HCT116 (cell line): ENCODE data around the gene LUZP2. TPM values are rescaled to one million over a fixed set of nuclear protein-coding genes. Genes with fewer than 3 reads are reported as not detected.

Experiments used
- ATAC-seq: fragments of 200-7000 bp; cut with Tn5 transposase; 2 replicates; pipeline ENCODE4 v1.9.1; 2020; ENCODE audit warnings: mild to moderate bottlenecking, moderate library complexity
- BruUV-seq: library from RNA; stranded (reverse); fragments of 400-500 nt; replicated peaks from 2 replicates; lab custom pipeline; 2021; lab: Mats Ljungman, UMichigan
- CTCF ChIA-PET: fragments of 300-600 bp; sonication (Branson Sonifier 250); formaldehyde crosslinking; loops from one replicate; lab custom pipeline; 2021; ENCODE audit warnings: antibody characterized with exemption; lab: Charles Lee
- POLR2A ChIA-PET: fragments of 300-600, 350-600 bp; sonication (Branson Sonifier 250); formaldehyde crosslinking; loops from one replicate; lab custom pipeline; 2021; ENCODE audit warnings: antibody characterized with exemption; lab: Charles Lee
- RAD21 ChIA-PET, 2 experiments: fragments of 300-600 bp; sonication (Branson Sonifier 250); formaldehyde crosslinking; loops; one replicate each; lab custom pipeline; 2023; ENCODE audit warnings: low total read pairs in 2 of 2; ENCODE audit not compliant: uncharacterized antibody in 2 of 2, unreplicated experiment in 2 of 2, low non-redundant PET in 1 of 2; lab: Charles Lee
- DNase-seq: peaks from one replicate; pipeline ENCODE4 v3.0.0-alpha.2; 2010; ENCODE audit warnings: low read depth, low spot score
- H2AFZ ChIP-seq: fragments of 200-600 bp; shearing (Covaris generic), sonication (generic); 2 replicates; pipeline ENCODE4 v1.6.1; 2017; ENCODE audit warnings: low read depth, mixed run types, mixed read lengths, antibody characterized with exemption, low read length; ENCODE audit not compliant: poor library complexity, severe bottlenecking
- H3K27ac ChIP-seq: 2 replicates; pipeline ENCODE4 v1.5.1; 2012; ENCODE audit warnings: low read depth, low read length
- H3K27me3 ChIP-seq: fragments of 200-600 bp; sonication (generic); 2 replicates; pipeline ENCODE4 v1.6.1; 2016; ENCODE audit warnings: mixed run types, low read length, mixed read lengths; ENCODE audit not compliant: insufficient read depth
- H3K36me3 ChIP-seq, 2 experiments: fragments of 200-500 bp in 1 of 2; fragments of 200-600 bp in 1 of 2; sonication (Bioruptor generic) in 1 of 2; sonication (generic) in 1 of 2; 2 replicates each; pipeline versions ENCODE4 v1.5.1 to v1.6.1; 2014 to 2016; ENCODE audit warnings: low read length in 2 of 2, inconsistent platforms in 1 of 2, mixed read lengths in 1 of 2, mixed run types in 1 of 2; ENCODE audit not compliant: insufficient read depth in 2 of 2, control insufficient read depth in 1 of 2
- H3K4me1 ChIP-seq, 2 experiments: fragments of 200-600 bp in 1 of 2; sonication (generic) in 1 of 2; 2 replicates each; pipeline versions ENCODE4 v1.5.1 to v1.6.1; 2012 to 2017; ENCODE audit warnings: low read length in 2 of 2, inconsistent platforms in 1 of 2, mild to moderate bottlenecking in 1 of 2, mixed read lengths in 1 of 2, mixed run types in 1 of 2, moderate library complexity in 1 of 2; ENCODE audit not compliant: insufficient read depth in 2 of 2, control insufficient read depth in 1 of 2
- H3K4me2 ChIP-seq: fragments of 200-600 bp; sonication (generic); 2 replicates; pipeline ENCODE4 v1.6.1; 2017; ENCODE audit warnings: mixed run types, low read length, mixed read lengths
- H3K4me3 ChIP-seq, 2 experiments: fragments of 200-600 bp in 1 of 2; sonication (generic) in 1 of 2; replicated peaks in 1 of 2; 2 replicates each; pipeline ENCODE4 v1.5.1; 2011 to 2016; ENCODE audit warnings: low read length in 2 of 2, control low read depth in 1 of 2, low read depth in 1 of 2, mild to moderate bottlenecking in 1 of 2, mixed read lengths in 1 of 2, mixed run types in 1 of 2
- H3K79me2 ChIP-seq: fragments of 200-600 bp; sonication (generic); 2 replicates; pipeline ENCODE4 v1.6.1; 2017; ENCODE audit warnings: mild to moderate bottlenecking, mixed run types, low read length, moderate library complexity, mixed read lengths; ENCODE audit not compliant: insufficient read depth
- H3K9ac ChIP-seq: fragments of 200-600 bp; sonication (generic); 2 replicates; pipeline ENCODE4 v1.6.1; 2016; ENCODE audit warnings: low read length, mixed read lengths
- H3K9me2 ChIP-seq: fragments of 200-600 bp; sonication (generic), shearing (Covaris generic); 2 replicates; pipeline ENCODE4 v1.6.1; 2017; ENCODE audit warnings: mixed run types, mild to moderate bottlenecking, moderate library complexity; ENCODE audit not compliant: insufficient read depth
- H3K9me3 ChIP-seq, 2 experiments: fragments of 200-500 bp in 1 of 2; fragments of 200-600 bp in 1 of 2; sonication (Bioruptor generic) in 1 of 2; sonication (generic) in 1 of 2; 2 replicates each; pipeline ENCODE4 v1.6.1; 2014 to 2017; ENCODE audit warnings: low read length in 2 of 2, mixed read lengths in 2 of 2, inconsistent platforms in 1 of 2, low read depth in 1 of 2, mild to moderate bottlenecking in 1 of 2, mixed run types in 1 of 2, moderate library complexity in 1 of 2; ENCODE audit not compliant: control insufficient read depth in 1 of 2, insufficient read depth in 1 of 2
- H4K20me1 ChIP-seq: fragments of 200-600 bp; sonication (generic), shearing (Covaris generic); 2 replicates; pipeline ENCODE4 v1.6.1; 2017; ENCODE audit warnings: mixed run types, mild to moderate bottlenecking, moderate library complexity; ENCODE audit not compliant: insufficient read depth
- CEBPB ChIP-seq: IDR thresholded peaks from 2 replicates; pipeline ENCODE4 v1.6.1; 2012; ENCODE audit warnings: low read depth
- ELF1 ChIP-seq: IDR thresholded peaks from 2 replicates; pipeline ENCODE4 v1.6.1; 2012; ENCODE audit warnings: low read depth, borderline replicate concordance
- EZH2 ChIP-seq: fragments of 200-600 bp; sonication (generic); IDR thresholded peaks from 2 replicates; pipeline ENCODE4 v1.6.1; 2017; ENCODE audit warnings: antibody characterized with exemption, mixed run types
- EZH2phosphoT487 ChIP-seq: fragments of 200-600 bp; IDR thresholded peaks from 2 replicates; pipeline ENCODE4 v1.6.1; 2018; ENCODE audit warnings: antibody characterized with exemption, borderline replicate concordance
- FOSL1 ChIP-seq: IDR thresholded peaks from 2 replicates; pipeline ENCODE4 v1.6.1; 2012; ENCODE audit warnings: low read depth
- JUND ChIP-seq: IDR thresholded peaks from 2 replicates; pipeline ENCODE4 v1.6.1; 2012
- POLR2AphosphoS5 ChIP-seq: IDR thresholded peaks from 2 replicates; pipeline ENCODE4 v1.6.1; 2011; ENCODE audit warnings: mild to moderate bottlenecking, low read depth, low read length, moderate library complexity
- REST ChIP-seq: IDR thresholded peaks from 2 replicates; pipeline ENCODE4 v1.6.1; 2012; ENCODE audit warnings: low read depth
- SIN3A ChIP-seq: IDR thresholded peaks from 2 replicates; pipeline ENCODE4 v1.6.1; 2012; ENCODE audit warnings: low read depth
- SP1 ChIP-seq: IDR thresholded peaks from 2 replicates; pipeline ENCODE4 v1.6.1; 2012; ENCODE audit warnings: low read depth
- SRF ChIP-seq: IDR thresholded peaks from 2 replicates; pipeline ENCODE4 v1.6.1; 2012; ENCODE audit warnings: low read depth
- TCF7L2 ChIP-seq: IDR thresholded peaks from 2 replicates; pipeline ENCODE4 v1.7.0; 2011; ENCODE audit warnings: borderline replicate concordance, inconsistent platforms; ENCODE audit not compliant: insufficient read depth, insufficient read length; ENCODE audit errors: extremely low read depth
- ZBTB33 ChIP-seq: IDR thresholded peaks from 2 replicates; pipeline ENCODE4 v1.6.1; 2011; ENCODE audit warnings: mild to moderate bottlenecking, low read length, moderate library complexity; ENCODE audit not compliant: insufficient replicate concordance; ENCODE audit errors: extremely low read depth
- ZFX ChIP-seq: fragments of 450-650 bp; IDR thresholded peaks from 2 replicates; pipeline ENCODE4 v1.6.1; 2017
- intact Hi-C: fragments of 100-400 bp; cut with micrococcal nuclease; formaldehyde crosslinking; loops from 2 replicates; pipeline ENCODE4 v1.10.0; 2022
- total RNA-seq: library from RNA; stranded (reverse); gene quantifications from one replicate; pipeline ENCODE4 v1.2.1, GENCODE V29; 2021; ENCODE audit not compliant: unreplicated experiment
- TF ChIP-seq, protein P1 (sequence below): IDR thresholded peaks from 2 replicates; pipeline ENCODE4 v1.6.1; 2012

The LUZP2 gene
- total RNA-seq, 1 experiment from 2014 or later = not detected

GRCh38 chr11:24567380-24567779, 70.5 kb downstream of the LUZP2 start:
- no peaks in the 10 kb centered on the region for H3K79me2 ChIP-seq
- ChIA-PET CTCF (no interaction called here), POLR2A (no interaction called here), RAD21 (no interaction called here)
- H3K9me2 ChIP-seq = no peaks in the 10 kb centered on the region
- no peak overlapping the region for H3K4me3 ChIP-seq
- peaks cover 3 to 9% of the 10 kb centered on the region in 2 experiments; a peak in 2 of 4 replicates for H3K9me3 ChIP-seq
- H3K4me1 ChIP-seq = no peaks in the 10 kb centered on the region
- no peaks in the 10 kb centered on the region for H3K27me3 ChIP-seq
- ATAC-seq (no peak), DNase-seq (no peak)
- no peak overlapping the region for H3K4me2 ChIP-seq
- H2AFZ ChIP-seq = no peak overlapping the region
- TF ChIP-seq ZFX (no peak), EZH2 (no peak), ZBTB33 (no peak), CEBPB (no peak), FOSL1 (no peak), POLR2AphosphoS5 (no peak)
- TF ChIP-seq, protein P1, sequence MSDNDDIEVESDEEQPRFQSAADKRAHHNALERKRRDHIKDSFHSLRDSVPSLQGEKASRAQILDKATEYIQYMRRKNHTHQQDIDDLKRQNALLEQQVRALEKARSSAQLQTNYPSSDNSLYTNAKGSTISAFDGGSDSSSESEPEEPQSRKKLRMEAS = no peak
- no peak overlapping the region for H3K27ac ChIP-seq
- H3K36me3 ChIP-seq = no peaks in the 10 kb centered on the region
- no TSS peak for BruUV-seq
- H4K20me1 ChIP-seq = no peaks in the 10 kb centered on the region
- intact Hi-C loops = no loop called here
- no peak overlapping the region for H3K9ac ChIP-seq

DNA sequence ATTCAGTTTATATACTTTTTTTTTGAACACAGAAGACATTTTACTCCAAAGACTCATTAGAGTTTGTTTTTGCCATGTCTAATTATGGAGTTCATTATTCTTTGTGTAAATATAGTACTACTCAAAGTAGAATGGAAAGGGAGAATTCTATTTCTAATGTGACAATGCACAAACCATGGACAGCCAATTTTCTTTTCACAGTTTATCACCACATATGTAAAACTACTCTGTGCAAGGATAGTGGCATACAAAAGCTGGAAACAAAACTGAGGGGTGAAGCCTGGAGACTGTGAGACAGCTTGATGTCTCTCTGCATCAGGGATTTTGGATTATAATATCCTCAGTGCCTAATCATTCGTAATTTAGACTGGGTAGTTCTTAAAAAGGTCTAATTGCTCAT, 75.5 kb downstream of the LUZP2 start:
- H4K20me1 ChIP-seq = no peaks in the 10 kb centered on the region
- no peak overlapping the region for H3K9ac ChIP-seq
- H3K36me3 ChIP-seq = no peaks in the 10 kb centered on the region
- no peak overlapping the region for H3K4me3 ChIP-seq
- RAD21 ChIA-PET = no interaction called here
- H3K4me2 ChIP-seq = no peak overlapping the region
- intact Hi-C loops = no loop called here
- CTCF ChIA-PET = no interaction called here
- POLR2A ChIA-PET = no interaction called here
- no peak overlapping the region for H2AFZ ChIP-seq
- H3K9me3 ChIP-seq = peaks cover 7 to 10% of the 10 kb centered on the region in 2 experiments; a peak in 2 of 4 replicates
- BruUV-seq = no TSS peak
- no peak overlapping the region for H3K27ac ChIP-seq
- no peaks in the 10 kb centered on the region for H3K27me3 ChIP-seq
- DNase-seq = no peak
- H3K79me2 ChIP-seq = no peaks in the 10 kb centered on the region
- H3K9me2 ChIP-seq = no peaks in the 10 kb centered on the region
- TF ChIP-seq SRF (no peak), ELF1 (no peak), POLR2AphosphoS5 (no peak), EZH2phosphoT487 (no peak), REST (no peak), SP1 (no peak), JUND (no peak), SIN3A (no peak), TCF7L2 (no peak)
- no peaks in the 10 kb centered on the region for H3K4me1 ChIP-seq
- no peak for ATAC-seq
